Measurements from ENCODE around the gene MZB1.
"Not testable (repeated sequence)": the region's sequence is repeated elsewhere in the genome, so short reads cannot be mapped to it uniquely, and the experiment has no call there.

The MZB1 gene

DNA sequence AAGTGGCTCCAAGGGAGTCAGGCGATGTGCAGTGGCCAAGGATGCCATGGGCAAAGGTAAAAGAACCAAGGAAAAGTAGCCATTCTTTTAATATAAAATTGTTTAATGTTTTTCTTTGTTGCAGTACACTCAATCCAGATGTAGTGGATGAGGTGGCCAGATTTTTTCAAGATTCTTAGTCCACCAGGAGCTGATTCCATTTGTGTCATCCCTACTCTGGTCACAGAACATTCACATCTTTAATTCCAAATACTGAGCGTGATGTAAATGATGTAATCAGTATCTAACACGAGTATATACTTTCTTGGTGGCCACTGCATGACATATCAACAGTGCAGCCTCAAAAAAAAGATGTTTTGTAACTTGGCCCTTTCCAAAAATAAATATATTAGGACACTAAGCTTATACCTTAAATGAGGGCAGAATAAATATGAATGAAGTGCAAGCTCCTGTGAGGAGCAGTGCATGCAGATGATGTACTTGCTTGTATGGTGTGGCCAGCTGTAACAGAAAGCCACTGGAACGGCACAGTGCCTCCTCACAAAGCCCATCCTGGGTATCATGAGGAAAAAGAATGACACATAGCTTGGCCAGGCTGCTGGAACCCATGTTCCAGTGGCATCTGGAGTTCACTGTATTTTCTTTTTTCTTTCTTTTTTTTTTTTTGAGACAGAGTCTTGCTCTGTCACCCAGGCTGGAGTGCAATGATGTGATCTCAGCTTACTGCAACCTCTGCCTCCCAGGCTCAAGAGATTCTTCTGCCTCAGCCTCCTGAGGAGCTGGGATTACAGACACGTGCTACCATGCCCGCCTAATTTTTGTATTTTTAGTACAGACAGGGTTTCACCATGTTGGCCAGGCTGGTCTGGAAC is 20.6 kb upstream of the MZB1 start:
- DNase-seq: no peak

DNA sequence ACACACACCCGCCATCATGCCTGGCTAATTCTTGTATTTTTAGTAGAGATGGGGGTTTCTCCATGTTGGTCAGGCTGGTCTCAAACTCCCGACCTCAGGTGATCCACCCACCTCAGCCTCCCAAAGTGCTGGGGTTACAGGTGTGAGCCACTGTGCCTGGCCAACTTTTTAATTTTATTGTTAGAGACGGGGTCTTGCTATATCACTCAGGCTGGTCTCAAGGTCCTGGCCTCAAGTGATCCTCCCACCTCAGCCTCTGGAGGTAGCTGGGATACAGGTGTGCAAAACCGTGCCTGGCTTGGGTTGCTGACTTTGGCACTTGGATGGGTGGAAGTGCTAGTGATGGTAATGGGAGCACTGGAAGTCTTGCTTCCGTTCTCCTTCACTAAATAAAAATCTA is 19.4 kb upstream of the MZB1 start:
- not testable (repeated sequence) for DNase-seq

DNA sequence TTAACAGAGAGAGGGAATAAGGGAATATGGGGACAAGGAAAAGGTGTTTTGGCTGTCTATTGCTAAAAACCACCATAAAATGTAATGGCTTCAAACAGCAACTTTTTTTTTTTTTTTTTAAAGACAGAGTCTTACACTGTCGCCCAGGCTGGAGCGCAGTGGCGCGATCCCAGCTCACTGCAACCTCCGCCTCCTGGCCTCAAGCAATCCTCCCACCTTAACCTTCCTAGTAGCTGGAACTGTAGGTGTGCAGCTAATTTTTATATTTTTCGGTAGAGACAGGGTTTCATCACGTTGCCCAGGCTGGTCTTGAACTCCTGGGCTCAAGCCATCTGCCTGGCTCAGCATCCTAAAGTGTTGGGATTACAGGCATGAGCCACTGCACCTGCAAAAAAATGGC is 18.5 kb upstream of the MZB1 start:
- DNase-seq: no peak

- no peak for DNase-seq
Measured at GRCh38 chr5:139407517-139407916, 17.8 kb upstream of the MZB1 start.

GRCh38 chr5:139406963-139407362 is 17.2 kb upstream of the MZB1 start:
- no peak for DNase-seq

DNA sequence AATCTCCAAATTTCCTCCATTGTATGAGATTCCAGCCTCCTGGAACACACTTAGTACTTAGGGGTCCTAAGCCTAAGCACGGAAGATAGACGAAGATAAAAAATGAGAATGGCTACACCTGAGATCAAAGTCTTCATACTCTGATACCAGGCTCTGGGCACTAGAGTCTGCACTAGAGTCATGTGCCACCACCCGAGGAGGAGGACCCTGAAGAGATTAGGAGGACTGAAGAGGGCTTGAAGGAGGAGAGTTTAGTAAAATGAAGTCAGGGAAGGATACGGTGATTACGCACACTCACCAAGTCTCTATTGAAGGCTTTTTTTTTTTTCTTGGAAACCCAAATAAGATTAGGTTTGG is 14.7 kb upstream of the MZB1 start:
- no peak for DNase-seq

- DNase-seq: peak; percentile 92
Measured at GRCh38 chr5:139403787-139404483, 14.2 kb upstream of the MZB1 start, which contains the start of gene SPATA24. TSS of gene SPATA24 (minus strand) at chr5:139404089. CDS start at chr5:139404060, 29 bp downstream.

DNA sequence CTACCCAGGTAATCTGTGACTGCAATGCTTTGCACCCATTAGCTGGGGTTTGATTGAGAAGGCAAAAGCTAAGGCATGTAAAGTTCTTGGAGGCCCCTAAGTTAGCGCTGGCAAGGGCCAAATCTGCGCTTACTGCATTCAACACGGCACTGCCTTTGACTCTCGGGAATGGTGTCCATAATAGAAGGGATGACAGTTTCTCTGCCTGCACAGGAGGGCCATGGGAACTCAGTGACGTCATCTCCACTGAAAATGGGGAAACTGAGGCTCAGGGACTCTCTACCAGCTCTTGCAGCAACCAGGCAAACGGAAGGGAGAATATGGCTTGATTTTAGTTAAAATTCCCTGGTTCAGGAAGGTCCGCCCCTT is 13.7 kb upstream of the MZB1 start:
- no peak for DNase-seq

DNA sequence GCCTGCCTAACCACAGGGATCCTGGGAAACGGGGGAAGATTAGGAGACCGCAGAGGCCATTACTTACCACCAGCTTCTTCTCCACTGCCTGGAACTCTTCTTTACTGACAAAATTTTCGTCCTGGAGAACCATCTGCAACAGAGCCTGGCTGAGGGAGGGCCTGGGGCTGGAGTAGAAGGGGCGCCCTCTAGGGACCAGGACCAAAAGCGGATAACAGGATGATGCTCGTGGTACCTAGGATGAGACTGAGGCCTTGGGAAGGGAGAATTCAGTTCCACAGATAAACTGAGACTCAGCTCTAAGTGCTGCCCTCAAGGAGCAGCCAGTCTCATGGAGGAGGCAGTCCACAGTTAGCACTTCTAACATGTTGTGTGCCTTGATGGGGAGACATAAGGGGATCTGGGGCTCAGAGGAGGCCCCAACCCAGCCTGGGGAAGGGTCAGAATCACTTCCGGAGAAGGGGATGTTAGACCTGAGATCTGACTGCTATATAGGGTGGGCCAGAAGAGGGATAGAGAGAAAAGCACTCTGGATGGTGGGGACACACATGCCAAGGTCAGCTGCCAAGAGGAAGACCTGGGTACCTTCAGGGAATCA is 12.9 kb upstream of the MZB1 start:
- DNase-seq: no peak

DNA sequence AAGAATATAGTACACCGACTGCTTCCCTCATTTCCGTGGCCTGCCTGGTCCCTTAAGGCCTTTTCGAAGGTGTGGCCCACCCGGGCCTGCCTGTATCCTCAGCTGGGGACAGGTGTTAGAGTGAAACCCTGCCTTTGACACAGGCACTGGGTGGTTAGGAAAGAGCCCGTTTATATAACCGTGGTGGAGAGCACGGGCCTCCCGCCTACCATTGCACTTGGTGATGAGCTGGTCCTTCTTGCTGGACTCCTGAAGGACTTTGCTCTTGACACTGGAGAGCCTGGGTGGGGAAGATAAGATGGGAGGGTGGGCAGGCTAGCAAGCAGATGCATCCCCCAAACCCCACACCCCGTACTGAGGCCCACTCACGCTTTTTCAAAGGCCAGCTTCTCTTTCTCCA is 11.8 kb upstream of the MZB1 start:
- DNase-seq: no peak

- DNase-seq: no peak
Measured at GRCh38 chr5:139399501-139400121, 9.9 kb upstream of the MZB1 start.

DNA sequence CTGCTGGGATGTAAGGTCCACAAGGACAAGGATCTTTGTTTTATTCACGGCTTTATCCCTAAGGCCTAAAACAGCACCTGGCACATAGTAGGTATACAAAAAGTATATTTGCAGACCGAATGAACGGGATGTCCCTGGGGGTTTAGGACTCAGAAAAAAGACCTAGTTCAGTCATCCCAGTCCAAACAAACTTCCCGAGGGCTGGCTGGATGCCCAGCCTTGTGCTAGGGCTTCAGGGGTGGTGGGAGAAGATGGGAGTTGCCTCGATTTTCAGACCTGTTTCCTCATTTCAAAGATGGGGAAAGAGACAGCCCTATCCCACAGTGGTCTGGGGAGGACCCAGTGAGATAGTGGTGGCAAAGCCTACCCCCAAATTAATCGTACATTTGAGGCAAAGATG is 8.2 kb upstream of the MZB1 start:
- no peak for DNase-seq

- no peak for DNase-seq
Measured at GRCh38 chr5:139396691-139397090, 7.0 kb upstream of the MZB1 start.

- no peak for DNase-seq
Measured at GRCh38 chr5:139395844-139396640, 6.3 kb upstream of the MZB1 start.

- no peak for DNase-seq
Measured at GRCh38 chr5:139394654-139395566, 5.2 kb upstream of the MZB1 start, which contains the start of gene PROB1. TSS of gene PROB1 (minus strand) at chr5:139395104. CDS start at chr5:139395081, 23 bp downstream.

GRCh38 chr5:139394123-139394653 is 4.5 kb upstream of the MZB1 start:
- peak; percentile 11 for DNase-seq

- DNase-seq: no peak
Measured at GRCh38 chr5:139393497-139394122, 3.9 kb upstream of the MZB1 start.

DNA sequence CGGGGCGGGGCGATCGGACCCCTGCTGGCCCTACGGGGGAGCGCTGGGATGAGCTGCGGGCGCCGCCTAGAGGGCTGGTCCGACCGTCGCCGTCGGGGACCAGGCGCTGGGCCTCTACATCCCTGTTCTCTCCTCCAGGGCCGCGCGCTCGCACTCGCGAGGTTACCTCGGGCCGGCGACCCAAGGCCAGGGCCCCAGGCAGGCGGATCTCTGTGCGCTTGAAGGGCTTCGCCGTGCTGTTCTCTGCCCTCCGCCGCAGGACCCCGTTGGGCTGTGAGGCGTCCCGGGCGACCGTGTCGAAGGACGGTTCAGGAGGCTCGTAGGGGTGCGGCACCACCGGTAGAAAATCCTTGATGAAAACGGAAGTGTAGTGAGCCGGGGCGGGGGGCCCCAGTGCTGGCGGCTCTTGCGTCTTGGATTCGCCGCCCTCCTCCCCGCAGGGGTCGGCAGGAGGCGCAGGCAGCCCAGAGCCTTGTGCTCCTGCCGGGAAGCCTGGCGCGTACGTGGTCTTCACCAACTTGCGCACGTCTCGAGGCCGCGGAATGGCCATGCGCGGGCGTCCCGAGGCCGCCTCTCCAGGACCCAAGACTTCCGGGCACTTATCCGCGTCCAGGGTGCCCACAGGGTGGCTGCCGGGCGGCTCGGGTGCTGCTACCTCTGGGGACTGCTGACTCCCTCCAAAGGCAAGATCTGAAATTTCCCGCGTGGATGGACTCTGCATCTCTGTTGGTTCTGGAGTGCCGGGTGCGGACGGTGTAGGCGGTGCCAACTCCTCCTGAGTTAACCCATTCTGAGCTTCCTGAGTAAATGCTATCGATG is 3.2 kb upstream of the MZB1 start:
- DNase-seq: peak; percentile 64

- DNase-seq: no peak
Measured at GRCh38 chr5:139392324-139392677, 2.6 kb upstream of the MZB1 start.

All from NCI-H146 (cell line).